GM15510 (cell line): ENCODE results near the gene KHK.

Source experiments
- POLR2A ChIP-seq: IDR thresholded peaks from 3 replicates; pipeline ENCODE4 v1.6.1; 2011; ENCODE audit warnings: borderline replicate concordance; ENCODE audit not compliant: insufficient read length; ENCODE audit errors: extremely low read depth

KHK gene

GRCh38 chr2:27071990-27072830 is 14.4 kb upstream of the KHK start:
- TF ChIP-seq POLR2A: no peak

GRCh38 chr2:27072920-27073319 is 13.7 kb upstream of the KHK start:
- no peak for TF ChIP-seq POLR2A

GRCh38 chr2:27073782-27074181 is 12.8 kb upstream of the KHK start:
- TF ChIP-seq POLR2A: no peak

- no peak for TF ChIP-seq POLR2A
These were observed 11.6 kb upstream of the KHK start for GRCh38 chr2:27074738-27075565.

GRCh38 chr2:27076323-27076722 is 10.2 kb upstream of the KHK start:
- no peak for TF ChIP-seq POLR2A

- TF ChIP-seq POLR2A: no peak
These were observed 9.3 kb upstream of the KHK start for GRCh38 chr2:27077231-27077630.

- TF ChIP-seq POLR2A: no peak
These were observed 8.0 kb upstream of the KHK start, which contains the start of gene EMILIN1 for GRCh38 chr2:27078267-27079194. Gene EMILIN1, plus strand, starts transcription at chr2:27078615. Its CDS starts 451 bp downstream, at chr2:27079066.

GRCh38 chr2:27079233-27080139 is 7.1 kb upstream of the KHK start:
- no peak for TF ChIP-seq POLR2A

- no peak for TF ChIP-seq POLR2A
These were observed 6.5 kb upstream of the KHK start for GRCh38 chr2:27080140-27080469.

- TF ChIP-seq POLR2A: no peak
These were observed 6.0 kb upstream of the KHK start for GRCh38 chr2:27080603-27080936.

GRCh38 chr2:27081984-27082772 is 4.4 kb upstream of the KHK start:
- TF ChIP-seq POLR2A: no peak

GRCh38 chr2:27082773-27083409 is 3.7 kb upstream of the KHK start:
- no peak for TF ChIP-seq POLR2A
